Measurements from ENCODE around the gene BIRC3.
A peak's percentile ranks its signal among the peaks of the same experiment; 100 is the strongest.
"Not testable (repeated sequence)": the region's sequence is repeated elsewhere in the genome, so short reads cannot be mapped to it uniquely, and the experiment has no call there.

Gene BIRC3

DNA sequence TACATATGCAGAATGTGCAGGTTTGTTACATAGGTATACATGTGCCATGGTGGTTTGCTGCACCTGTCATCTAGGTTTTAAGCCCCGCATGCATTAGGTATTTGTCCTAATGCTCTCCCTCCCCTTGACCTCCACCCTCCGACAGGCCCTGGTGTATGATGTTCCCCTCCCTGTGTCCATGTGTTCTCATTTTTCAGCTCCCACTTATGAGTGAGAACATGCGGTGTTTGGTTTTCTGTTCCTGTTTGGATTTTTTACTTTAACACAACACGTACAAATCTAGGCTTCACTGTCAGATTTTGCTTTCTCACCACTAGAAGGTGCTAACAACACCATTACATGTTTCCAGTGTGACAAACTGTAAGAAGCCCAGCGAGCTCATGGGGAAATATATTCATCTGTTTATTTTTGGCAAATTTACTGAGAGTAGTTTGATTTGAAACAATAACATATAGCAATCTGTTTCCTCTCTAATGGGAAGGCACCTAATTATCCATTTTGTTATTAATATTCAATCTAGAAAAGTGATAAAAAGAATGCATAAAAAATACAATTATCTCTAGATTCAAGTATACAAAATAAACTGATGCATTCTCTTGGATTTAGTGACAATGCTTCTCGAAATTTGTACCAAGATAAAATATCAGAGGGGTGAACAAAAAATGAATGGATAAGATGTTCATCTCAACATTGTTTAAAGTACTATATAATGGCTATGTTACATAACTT lies 23.2 kb upstream of the BIRC3 start:
- no peaks in the 10 kb centered on the region for H3K9me3 ChIP-seq (ENCODE audit: control insufficient read depth, low read length)
- H3K4me3 ChIP-seq (ENCODE audit: insufficient read depth, low read depth, low read length, poor library complexity, severe bottlenecking): peak overlapping the region; percentile 24
- H3K27me3 ChIP-seq (replicated peaks; ENCODE audit: control insufficient read depth, insufficient read depth, low read length, poor library complexity, severe bottlenecking): no peaks in the 10 kb centered on the region
- DNase-seq: no peak
- peaks cover 5% of the 10 kb centered on the region for H3K4me1 ChIP-seq (ENCODE audit: control insufficient read depth, insufficient read depth, low read length, poor library complexity, severe bottlenecking)
- H3K36me3 ChIP-seq (ENCODE audit: control insufficient read depth, insufficient read depth, low read length): no peaks in the 10 kb centered on the region
- peak overlapping the region; percentile 59 for H3K27ac ChIP-seq (ENCODE audit: insufficient read depth, low read length, poor library complexity, severe bottlenecking)

DNA sequence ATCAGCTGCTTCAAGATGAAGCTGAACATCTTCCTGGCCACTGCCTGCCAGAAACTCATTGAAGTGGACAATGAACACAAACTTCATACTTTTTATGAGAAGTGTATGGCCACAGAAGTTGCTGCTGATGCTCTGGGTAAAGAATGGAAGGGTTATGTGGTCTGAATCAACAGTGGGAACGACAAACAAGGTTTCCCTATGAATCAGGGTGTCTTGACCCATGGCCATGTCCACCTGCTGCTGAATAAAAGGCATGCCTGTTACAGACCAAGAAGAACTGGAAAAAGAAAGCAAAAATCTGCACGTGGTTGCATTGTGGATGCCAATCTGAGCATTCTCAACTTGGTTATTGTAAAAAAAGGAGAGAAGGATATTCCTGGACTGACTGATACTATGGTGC lies 22.2 kb upstream of the BIRC3 start:
- H3K4me3 ChIP-seq (ENCODE audit: insufficient read depth, low read depth, low read length, poor library complexity, severe bottlenecking): no peak overlapping the region
- H3K27me3 ChIP-seq (replicated peaks; ENCODE audit: control insufficient read depth, insufficient read depth, low read length, poor library complexity, severe bottlenecking): no peaks in the 10 kb centered on the region
- no peaks in the 10 kb centered on the region for H3K36me3 ChIP-seq (ENCODE audit: control insufficient read depth, insufficient read depth, low read length)
- no peaks in the 10 kb centered on the region for H3K9me3 ChIP-seq (ENCODE audit: control insufficient read depth, low read length)
- no peak for DNase-seq
- H3K27ac ChIP-seq (ENCODE audit: insufficient read depth, low read length, poor library complexity, severe bottlenecking): peak overlapping the region; percentile 59
- H3K4me1 ChIP-seq (ENCODE audit: control insufficient read depth, insufficient read depth, low read length, poor library complexity, severe bottlenecking): peaks cover 5% of the 10 kb centered on the region

DNA sequence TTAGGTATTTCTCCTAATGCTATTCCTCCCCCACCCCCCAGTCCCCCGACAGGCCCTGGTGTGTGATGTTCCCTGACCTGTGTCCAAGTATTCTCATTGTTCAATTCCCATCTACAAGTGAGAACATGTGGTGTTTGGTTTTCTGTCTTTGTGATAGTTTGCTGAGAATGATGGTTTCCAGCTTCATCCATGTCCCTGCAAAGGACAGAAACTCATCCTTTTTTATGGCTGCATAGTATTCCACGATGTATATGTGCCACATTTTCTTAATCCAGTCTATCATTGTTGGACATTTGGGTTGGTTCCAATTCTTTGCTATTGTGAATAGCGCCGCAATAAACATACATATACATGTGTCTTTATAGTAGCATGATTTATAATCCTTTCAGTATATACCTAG lies 20.5 kb upstream of the BIRC3 start:
- not testable (repeated sequence) for H3K9me3 ChIP-seq (ENCODE audit: control insufficient read depth, low read length); H3K27me3 ChIP-seq (replicated peaks; ENCODE audit: control insufficient read depth, insufficient read depth, low read length, poor library complexity, severe bottlenecking); DNase-seq; H3K4me3 ChIP-seq (ENCODE audit: insufficient read depth, low read depth, low read length, poor library complexity, severe bottlenecking); H3K36me3 ChIP-seq (ENCODE audit: control insufficient read depth, insufficient read depth, low read length); H3K27ac ChIP-seq (ENCODE audit: insufficient read depth, low read length, poor library complexity, severe bottlenecking)
- peaks cover 20% of the 10 kb centered on the region for H3K4me1 ChIP-seq (ENCODE audit: control insufficient read depth, insufficient read depth, low read length, poor library complexity, severe bottlenecking)

DNA sequence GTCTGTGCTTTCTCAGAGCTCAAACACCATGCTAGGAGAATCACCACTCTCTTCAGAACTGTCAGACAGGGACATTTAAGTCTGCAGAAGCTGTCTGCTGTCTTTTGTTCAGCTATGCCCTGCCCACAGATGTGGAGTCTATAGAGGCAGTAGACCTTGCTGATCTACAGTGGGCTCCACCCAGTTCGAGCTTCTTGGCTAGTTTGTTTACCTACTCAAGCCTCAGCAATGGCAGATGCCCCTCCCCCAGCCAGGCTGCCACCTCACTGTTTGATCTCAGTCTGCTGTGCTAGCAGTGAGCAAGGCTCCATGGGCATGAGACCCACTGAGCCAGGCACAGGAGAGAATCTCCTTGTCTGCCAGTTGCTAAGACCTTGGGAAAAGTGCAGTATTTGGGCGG lies 16.4 kb upstream of the BIRC3 start:
- H3K27me3 ChIP-seq (replicated peaks; ENCODE audit: control insufficient read depth, insufficient read depth, low read length, poor library complexity, severe bottlenecking); H3K9me3 ChIP-seq (ENCODE audit: control insufficient read depth, low read length); H3K36me3 ChIP-seq (ENCODE audit: control insufficient read depth, insufficient read depth, low read length): not testable (repeated sequence)
- Histone ChIP-seq H3K27ac (ENCODE audit: insufficient read depth, low read length, poor library complexity, severe bottlenecking) (peak overlapping the region; percentile 32), H3K4me3 (ENCODE audit: insufficient read depth, low read depth, low read length, poor library complexity, severe bottlenecking) (peak overlapping the region; percentile 22), H3K4me1 (ENCODE audit: control insufficient read depth, insufficient read depth, low read length, poor library complexity, severe bottlenecking) (peaks cover 44% of the 10 kb centered on the region)
- DNase-seq: peak; percentile 9 to 54 (median 35)

DNA sequence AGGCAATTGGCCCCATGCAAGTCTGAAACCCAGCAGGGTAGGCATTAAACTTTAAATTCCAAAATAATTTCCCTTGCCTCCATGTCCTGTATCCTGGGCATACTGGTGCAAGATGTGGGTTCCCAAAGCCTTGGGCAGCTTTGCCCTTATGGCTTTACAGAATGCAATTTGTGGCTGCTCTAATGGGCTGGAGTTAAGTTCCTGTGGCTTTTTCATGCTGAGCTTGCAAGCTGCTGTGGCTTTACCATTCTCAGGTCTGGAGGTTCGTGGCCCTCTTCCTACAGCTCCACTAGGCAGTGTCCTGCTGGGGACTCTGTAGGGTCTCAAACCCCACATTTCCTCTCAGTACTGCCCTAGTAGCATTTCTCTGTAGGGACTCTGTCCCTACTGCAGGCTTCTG lies 15.0 kb upstream of the BIRC3 start:
- no peak overlapping the region for H3K27ac ChIP-seq (ENCODE audit: insufficient read depth, low read length, poor library complexity, severe bottlenecking)
- no peaks in the 10 kb centered on the region for H3K36me3 ChIP-seq (ENCODE audit: control insufficient read depth, insufficient read depth, low read length)
- no peaks in the 10 kb centered on the region for H3K27me3 ChIP-seq (replicated peaks; ENCODE audit: control insufficient read depth, insufficient read depth, low read length, poor library complexity, severe bottlenecking)
- peaks cover 57% of the 10 kb centered on the region for H3K4me1 ChIP-seq (ENCODE audit: control insufficient read depth, insufficient read depth, low read length, poor library complexity, severe bottlenecking)
- no peak overlapping the region for H3K4me3 ChIP-seq (ENCODE audit: insufficient read depth, low read depth, low read length, poor library complexity, severe bottlenecking)
- H3K9me3 ChIP-seq (ENCODE audit: control insufficient read depth, low read length): peaks cover 7% of the 10 kb centered on the region
- DNase-seq: no peak

DNA sequence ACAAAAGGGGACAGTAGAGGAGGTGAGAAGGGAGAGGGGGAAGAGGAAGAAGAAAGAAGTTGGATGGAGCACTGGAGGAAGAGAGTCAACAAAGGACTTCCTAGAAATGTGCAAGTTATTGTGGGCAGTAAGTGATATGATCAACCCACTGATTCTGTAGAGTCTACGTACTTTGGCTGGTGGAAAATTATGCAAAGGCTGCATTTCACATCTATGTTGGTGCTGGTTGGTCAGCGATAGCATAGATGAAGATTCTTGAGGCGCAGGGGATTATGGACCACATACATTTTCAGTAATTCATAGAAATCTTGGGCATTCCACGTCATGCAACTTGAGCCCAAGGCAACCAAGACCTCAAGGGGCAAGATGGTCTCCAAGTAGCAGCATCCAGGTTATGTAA lies 12.6 kb upstream of the BIRC3 start:
- H3K4me3 ChIP-seq (ENCODE audit: insufficient read depth, low read depth, low read length, poor library complexity, severe bottlenecking): no peak overlapping the region
- H3K27ac ChIP-seq (ENCODE audit: insufficient read depth, low read length, poor library complexity, severe bottlenecking): peak overlapping the region; percentile 79
- no peaks in the 10 kb centered on the region for H3K27me3 ChIP-seq (replicated peaks; ENCODE audit: control insufficient read depth, insufficient read depth, low read length, poor library complexity, severe bottlenecking)
- H3K9me3 ChIP-seq (ENCODE audit: control insufficient read depth, low read length): peaks cover 7% of the 10 kb centered on the region
- no peak for DNase-seq
- H3K4me1 ChIP-seq (ENCODE audit: control insufficient read depth, insufficient read depth, low read length, poor library complexity, severe bottlenecking): peaks cover 64% of the 10 kb centered on the region
- no peaks in the 10 kb centered on the region for H3K36me3 ChIP-seq (ENCODE audit: control insufficient read depth, insufficient read depth, low read length)

DNA sequence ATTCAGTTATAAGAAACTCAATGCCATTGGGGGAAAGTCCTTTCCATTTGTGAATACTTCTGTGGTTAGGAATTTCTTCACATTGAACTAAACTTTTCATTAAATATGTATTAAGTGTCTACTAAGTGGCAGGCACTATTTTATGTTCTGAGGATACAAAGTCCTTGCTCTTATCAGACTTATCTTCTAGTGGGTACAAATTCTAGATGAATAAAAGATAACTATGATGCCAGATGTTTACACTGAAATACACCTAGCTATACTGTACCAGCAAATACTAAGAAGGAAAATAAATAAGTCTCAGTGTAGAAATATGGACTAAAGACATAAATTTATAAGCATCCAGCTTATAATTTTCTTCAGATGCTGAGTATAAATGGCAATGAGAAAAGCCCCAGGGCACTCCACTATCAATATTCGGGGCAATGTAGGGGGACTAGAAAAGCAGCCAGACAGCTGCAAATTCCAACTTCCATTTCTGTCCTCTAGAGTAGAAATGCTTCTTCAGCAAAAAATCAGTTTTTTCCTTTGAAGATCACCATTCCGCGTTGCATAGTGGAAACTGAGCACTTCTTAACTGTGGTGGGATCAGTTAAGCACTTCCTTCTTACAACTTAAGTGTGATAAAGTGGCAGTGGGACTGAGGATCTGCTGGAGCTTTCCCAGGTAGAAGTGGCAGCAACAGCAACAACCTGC lies 11.8 kb upstream of the BIRC3 start:
- no peaks in the 10 kb centered on the region for H3K27me3 ChIP-seq (replicated peaks; ENCODE audit: control insufficient read depth, insufficient read depth, low read length, poor library complexity, severe bottlenecking)
- H3K4me3 ChIP-seq (ENCODE audit: insufficient read depth, low read depth, low read length, poor library complexity, severe bottlenecking): no peak overlapping the region
- peak overlapping the region; percentile 79 for H3K27ac ChIP-seq (ENCODE audit: insufficient read depth, low read length, poor library complexity, severe bottlenecking)
- H3K4me1 ChIP-seq (ENCODE audit: control insufficient read depth, insufficient read depth, low read length, poor library complexity, severe bottlenecking): peaks cover 65% of the 10 kb centered on the region
- peaks cover 7% of the 10 kb centered on the region for H3K9me3 ChIP-seq (ENCODE audit: control insufficient read depth, low read length)
- no peak for DNase-seq
- H3K36me3 ChIP-seq (ENCODE audit: control insufficient read depth, insufficient read depth, low read length): no peaks in the 10 kb centered on the region

DNA sequence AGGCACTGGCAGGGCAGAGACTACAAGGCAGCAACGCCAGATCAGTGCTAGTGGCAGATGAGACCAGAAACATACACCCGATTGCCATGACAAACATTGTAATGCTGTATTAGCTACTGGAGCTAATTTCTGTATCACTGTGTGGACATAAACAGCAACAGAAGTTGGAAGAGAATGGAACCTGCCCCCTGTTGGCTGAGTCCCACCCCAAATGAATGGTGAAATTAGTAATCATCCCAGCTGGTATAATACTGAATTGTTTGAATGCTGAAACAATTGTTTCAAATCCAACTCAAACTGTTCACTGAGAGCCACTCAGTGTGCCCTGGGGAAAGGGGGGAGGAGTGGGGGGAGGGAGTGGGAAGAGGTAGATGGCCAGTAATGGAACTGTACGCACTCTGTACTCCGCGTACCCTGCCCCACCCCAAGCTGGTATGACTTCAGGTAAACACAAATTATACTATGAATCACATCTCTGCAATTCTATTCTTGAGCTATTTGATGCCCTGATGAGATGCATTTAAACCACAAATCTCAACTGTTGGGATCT lies 11.2 kb upstream of the BIRC3 start:
- Histone ChIP-seq H3K4me3 (ENCODE audit: insufficient read depth, low read depth, low read length, poor library complexity, severe bottlenecking) (no peak overlapping the region), H3K9me3 (ENCODE audit: control insufficient read depth, low read length) (peaks cover 7% of the 10 kb centered on the region), H3K27me3 (replicated peaks; ENCODE audit: control insufficient read depth, insufficient read depth, low read length, poor library complexity, severe bottlenecking) (no peaks in the 10 kb centered on the region), H3K4me1 (ENCODE audit: control insufficient read depth, insufficient read depth, low read length, poor library complexity, severe bottlenecking) (peaks cover 59% of the 10 kb centered on the region), H3K27ac (ENCODE audit: insufficient read depth, low read length, poor library complexity, severe bottlenecking) (peak overlapping the region; percentile 79), H3K36me3 (ENCODE audit: control insufficient read depth, insufficient read depth, low read length) (no peaks in the 10 kb centered on the region)
- no peak for DNase-seq

DNA sequence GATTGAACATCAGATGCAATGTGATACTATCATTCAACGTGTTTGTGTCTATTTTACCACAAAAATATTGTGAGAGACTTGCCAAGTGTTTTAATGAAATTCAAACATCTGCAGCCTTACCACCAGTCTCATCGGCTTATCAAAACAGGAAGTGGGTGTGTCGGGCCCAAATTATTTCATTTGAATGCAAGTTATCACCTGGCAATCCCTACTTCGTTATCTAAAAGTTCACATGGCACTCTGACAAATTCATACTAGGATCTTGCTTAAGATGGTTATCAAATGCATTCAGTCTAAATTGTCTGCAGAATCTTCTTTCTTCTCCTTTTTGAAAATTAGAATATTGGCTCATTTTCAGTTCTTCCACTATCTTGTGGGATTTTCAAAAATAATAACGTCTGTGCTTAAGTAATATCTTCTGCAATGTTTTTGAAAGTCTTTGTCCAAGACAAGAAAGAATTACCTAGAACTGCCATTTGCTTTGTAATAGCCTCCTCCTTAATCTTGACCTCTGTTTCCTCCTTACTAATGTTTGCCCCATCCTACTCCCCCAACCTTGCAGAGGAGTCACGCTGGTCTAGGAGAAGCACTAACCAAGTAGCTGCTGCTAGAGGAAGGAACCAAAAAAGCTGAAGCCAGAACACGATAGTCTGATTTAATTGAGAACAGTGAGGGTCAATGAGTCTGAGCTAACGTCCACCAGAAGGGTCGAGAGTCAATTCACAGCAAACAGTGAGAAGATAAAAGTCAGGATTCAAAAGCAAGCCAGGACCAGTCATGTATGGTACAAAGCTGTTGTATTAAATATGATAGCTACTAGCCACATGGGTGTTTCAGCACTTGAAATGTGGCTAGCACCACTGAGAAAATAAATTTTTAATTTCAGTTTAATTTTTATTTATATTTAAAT lies 10.2 kb upstream of the BIRC3 start:
- H3K27ac ChIP-seq (ENCODE audit: insufficient read depth, low read length, poor library complexity, severe bottlenecking): peak overlapping the region; percentile 79
- DNase-seq: peak; percentile 27 to 52 (median 49)
- peaks cover 52% of the 10 kb centered on the region for H3K4me1 ChIP-seq (ENCODE audit: control insufficient read depth, insufficient read depth, low read length, poor library complexity, severe bottlenecking)
- H3K27me3 ChIP-seq (replicated peaks; ENCODE audit: control insufficient read depth, insufficient read depth, low read length, poor library complexity, severe bottlenecking): no peaks in the 10 kb centered on the region
- no peak overlapping the region for H3K4me3 ChIP-seq (ENCODE audit: insufficient read depth, low read depth, low read length, poor library complexity, severe bottlenecking)
- peaks cover 7% of the 10 kb centered on the region for H3K9me3 ChIP-seq (ENCODE audit: control insufficient read depth, low read length)
- H3K36me3 ChIP-seq (ENCODE audit: control insufficient read depth, insufficient read depth, low read length): no peaks in the 10 kb centered on the region

All from effector memory CD4-positive, alpha-beta T cell (primary cell).